Right ventricle myocardium superior (tissue), 1 donor: ENCODE results near the gene CRIP2. TPM values are rescaled to one million over a fixed set of nuclear protein-coding genes. Genes with fewer than 3 reads are reported as not detected.

ENCODE experiments used
- ATAC-seq: fragments of 200-7000 bp; cut with Tn5 transposase; one replicate; pipeline ENCODE4 v1.9.1; 2020; ENCODE audit warnings: mild to moderate bottlenecking; ENCODE audit not compliant: poor library complexity
- DNase-seq: peaks from one replicate; pipeline ENCODE4 v3.0.0-alpha.2; 2020
- intact Hi-C: fragments of 100-400 bp; cut with DNase I; formaldehyde crosslinking; loops from one replicate; pipeline ENCODE4 v1.11.2; 2022
- total RNA-seq: library from RNA; stranded (reverse); fragmentation: NEBNext Ultra II Directional; extraction: Animal tissue kit (Norgen Biotek cat#: 25700); gene quantifications from one replicate; pipeline ENCODE4 v1.2.1, GENCODE V29; 2021
- donor health status: DM: no; HTN: yes; CAD: no; lungs with severe emphysema.

The CRIP2 gene
- total RNA-seq, 1 donor from 2014 or later = 1,011 TPM

DNA sequence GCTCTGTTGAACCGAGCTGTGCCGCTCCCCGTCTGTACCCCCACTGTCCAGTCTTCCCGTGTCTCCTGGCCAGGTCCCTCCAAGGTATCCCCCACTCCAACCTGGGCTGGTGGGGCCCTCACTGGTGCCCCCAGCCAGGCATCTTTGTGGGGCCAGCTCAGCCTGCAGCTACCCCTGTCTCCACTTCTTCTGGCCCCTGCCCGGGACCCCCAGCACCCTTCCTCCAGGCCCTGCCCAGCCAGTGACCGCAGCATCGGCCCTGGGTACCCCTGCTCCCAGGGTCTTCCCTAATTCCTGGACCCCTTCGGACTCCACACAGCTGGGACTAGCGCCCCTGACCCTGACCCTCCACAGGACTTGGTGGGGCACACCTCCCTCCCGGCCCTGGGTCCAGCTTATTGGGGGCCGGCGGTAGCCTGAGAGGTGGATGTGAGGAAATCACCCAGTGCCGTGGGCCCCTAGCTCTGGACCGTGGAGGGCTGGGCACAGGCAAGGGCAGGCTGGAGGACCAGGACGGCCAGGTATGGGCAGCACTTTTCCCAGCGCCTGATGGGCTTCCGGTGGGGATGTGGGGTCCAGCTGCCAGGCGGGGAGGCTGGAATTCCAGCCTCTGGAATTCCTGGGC is 8.0 kb downstream of the CRIP2 start:
- intact Hi-C loops = no loop called here
- DNase-seq (no peak), ATAC-seq (no peak)

DNA sequence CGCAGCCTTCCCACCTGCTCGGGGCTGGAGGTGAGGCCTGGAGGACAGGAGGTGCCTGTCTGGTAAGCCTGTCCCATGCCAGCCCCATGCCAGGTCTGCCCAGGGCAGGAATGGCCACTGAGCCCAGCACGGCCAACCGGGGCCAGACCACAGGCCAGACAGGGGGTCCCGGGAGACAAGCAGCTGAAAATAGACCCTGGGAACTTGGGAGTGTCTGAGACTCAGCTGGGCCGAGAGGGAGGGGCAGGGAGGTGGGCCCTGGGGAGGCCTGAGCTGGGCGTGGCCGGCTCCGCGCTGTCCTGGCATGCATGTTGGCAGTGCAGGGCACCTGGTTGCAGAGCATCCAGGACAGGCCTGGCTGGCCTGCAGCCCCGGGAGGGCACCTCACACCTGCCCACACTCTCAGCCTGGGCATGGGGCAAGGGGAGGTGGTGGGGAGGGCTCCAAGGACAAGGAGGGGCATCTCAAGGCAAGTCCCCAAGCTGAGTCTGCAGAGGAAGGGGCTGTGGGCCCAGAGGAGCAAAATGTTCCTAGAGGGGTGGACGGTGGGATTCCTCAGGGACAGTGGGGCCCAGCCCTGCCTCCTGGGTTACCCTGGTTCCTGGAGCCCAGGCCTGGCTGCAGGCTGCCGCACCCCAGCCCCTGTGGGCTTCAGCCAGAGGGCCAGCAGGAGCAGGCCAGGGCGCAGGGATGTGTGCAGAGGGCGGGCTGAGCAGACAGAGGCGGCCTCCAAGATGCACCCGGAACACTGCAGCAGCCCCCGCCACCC is 8.9 kb downstream of the CRIP2 start:
- no peak for ATAC-seq
- DNase-seq = no peak
- intact Hi-C loops = no loop called here

DNA sequence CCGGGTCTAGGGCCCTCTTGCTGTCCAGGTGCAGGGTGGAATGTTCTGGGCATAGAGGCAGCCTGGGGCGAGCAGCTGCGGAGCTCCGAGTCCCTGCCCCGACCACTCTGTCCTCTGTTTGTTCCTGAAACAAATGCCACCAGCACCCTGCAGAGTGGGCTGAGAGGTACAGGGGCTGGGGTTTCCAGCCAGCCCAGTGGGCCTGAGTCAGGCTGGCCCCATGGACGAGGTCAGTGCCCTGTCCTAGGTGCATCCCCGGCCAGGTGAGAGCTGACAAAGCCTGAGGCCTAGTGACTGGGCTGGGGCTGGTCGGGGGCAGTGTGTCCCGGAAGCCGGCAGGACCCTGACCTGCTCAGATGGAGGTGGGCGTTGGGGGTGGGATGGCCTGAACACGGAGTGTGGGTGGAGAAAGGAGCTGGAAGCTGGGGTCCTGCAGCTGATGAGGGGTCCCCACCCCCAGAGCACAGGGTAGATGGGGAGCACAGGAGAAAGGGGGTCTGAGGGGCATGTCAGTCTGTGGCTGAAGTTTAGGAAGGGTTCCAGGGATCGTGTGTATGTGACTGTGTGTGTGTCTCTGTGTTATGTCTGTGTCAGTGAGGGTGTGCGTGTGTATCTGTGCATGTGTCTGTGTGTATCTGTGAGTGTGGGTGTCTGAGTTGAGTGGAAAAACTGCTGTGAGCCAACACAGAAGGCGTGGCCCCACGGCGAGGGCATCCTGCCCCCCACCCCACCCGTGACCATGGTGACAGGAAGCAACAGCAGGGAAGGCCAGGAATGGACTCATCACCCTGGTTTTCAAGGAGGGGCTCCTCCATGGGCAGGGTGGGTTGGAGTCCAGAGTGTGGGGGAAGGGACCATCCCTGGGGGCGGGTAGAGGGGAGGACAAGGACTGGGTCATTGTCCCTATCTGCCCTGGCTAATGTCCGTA is 9.7 kb downstream of the CRIP2 start:
- no peak for ATAC-seq
- peak; percentile 73 for DNase-seq
- intact Hi-C loops = no loop called here

GRCh38 chr14:105484997-105485393 is 10.4 kb downstream of the CRIP2 start:
- ATAC-seq = no peak
- intact Hi-C loops = loop anchor here (5.0 kb wide), 1 partner anchor 38 kb away; no protein-coding TSS in a partner anchor
- DNase-seq = no peak

DNA sequence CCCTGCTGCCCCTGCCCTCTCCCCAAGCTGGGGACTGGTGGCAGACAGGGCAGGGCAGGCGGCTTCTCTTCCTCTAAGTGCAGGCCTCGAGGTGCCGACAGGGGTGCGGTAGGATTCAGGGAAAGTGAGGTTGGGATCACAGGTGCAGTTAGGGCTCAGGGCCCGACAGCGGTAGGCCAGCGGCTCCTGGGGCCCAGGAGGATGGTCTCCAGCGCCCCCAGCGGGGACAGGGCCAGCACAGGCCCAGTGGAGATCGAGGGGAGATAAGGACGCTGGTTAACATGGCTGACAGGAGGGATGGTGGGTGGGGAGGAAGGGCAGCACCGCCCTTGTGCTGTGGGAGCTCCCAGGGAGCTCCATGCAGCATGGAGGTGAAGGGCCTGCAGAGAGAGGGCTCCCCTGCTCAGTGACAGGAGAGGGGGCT is 11.1 kb downstream of the CRIP2 start:
- intact Hi-C loops = loop anchor here (5.0 kb wide), 1 partner anchor 38 kb away; no protein-coding TSS in a partner anchor
- ATAC-seq (no peak), DNase-seq (peak; percentile 68)

GRCh38 chr14:105486163-105486973 is 11.7 kb downstream of the CRIP2 start, which contains the start of gene CRIP1:
CRIP1 (plus strand) TSS chr14:105486886; CDS start chr14:105487260, 374 bp downstream.
- DNase-seq (peak; percentile 52), ATAC-seq (no peak)
- intact Hi-C loops = loop anchor here (5.0 kb wide), 1 partner anchor 39 kb away; no protein-coding TSS in a partner anchor

DNA sequence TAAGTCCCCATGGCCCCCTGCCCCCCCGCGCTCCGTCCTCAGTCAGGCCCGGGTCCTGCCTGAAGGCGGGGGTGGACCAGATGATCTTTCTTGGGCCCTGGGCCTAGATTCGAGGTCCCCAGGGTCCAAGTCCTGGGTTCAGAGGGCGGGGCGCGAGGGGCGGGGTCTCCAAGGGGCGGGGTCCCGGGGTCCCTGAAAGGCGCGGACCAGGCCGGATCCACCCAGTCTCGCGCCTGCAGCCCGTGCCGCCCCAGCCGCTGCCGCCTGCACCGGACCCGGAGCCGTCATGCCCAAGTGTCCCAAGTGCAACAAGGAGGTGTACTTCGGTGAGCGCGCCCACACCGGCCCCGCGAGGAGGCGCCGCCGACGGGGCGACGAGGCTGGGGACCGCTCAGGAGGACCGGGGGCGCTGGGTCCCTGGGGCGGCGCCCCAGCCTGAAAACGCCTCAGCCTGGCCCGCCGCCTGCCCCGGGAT is 12.4 kb downstream of the CRIP2 start:
- DNase-seq (peak; percentile 91), ATAC-seq (peak; percentile 1)
- intact Hi-C loops = loop anchor here (5.0 kb wide), 1 partner anchor 40 kb away; no protein-coding TSS in a partner anchor

DNA sequence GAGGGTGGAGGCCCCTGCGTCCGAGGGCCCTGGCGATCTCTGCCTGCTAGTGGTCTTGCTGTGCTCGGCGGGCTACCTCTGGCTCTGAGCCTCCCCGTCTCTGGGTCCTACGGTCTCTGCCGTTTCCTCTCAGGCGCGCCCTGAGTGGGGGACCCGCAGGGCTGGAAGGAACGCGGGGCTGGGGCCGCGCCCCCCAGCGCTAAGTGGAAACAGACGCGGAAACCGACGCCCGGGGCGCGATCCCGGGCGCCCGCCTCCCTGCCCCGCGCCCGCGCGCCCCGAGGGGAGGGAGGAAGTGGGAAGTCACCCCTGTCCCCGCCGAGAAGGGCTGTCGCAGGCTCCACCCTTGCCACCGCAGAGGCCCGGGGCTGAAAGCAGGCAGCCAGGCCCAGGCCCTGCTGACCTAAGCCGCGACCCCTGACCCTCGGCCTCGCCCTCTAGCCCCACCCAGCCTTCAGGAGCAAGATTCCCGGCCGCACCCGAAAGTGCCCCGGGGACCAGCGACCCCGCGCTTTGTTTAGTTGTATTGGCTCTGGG is 12.9 kb downstream of the CRIP2 start:
- intact Hi-C loops = loop anchor here (5.0 kb wide), 1 partner anchor 40 kb away; no protein-coding TSS in a partner anchor
- DNase-seq = peak; percentile 79
- ATAC-seq = no peak

GRCh38 chr14:105487986-105488777 is 13.6 kb downstream of the CRIP2 start:
- DNase-seq (no peak), ATAC-seq (no peak)
- intact Hi-C loops = loop anchor here (5.0 kb wide), 1 partner anchor 41 kb away; no protein-coding TSS in a partner anchor

GRCh38 chr14:105488781-105489541 is 14.3 kb downstream of the CRIP2 start:
- ATAC-seq = no peak
- peak; percentile 67 for DNase-seq
- intact Hi-C loops = loop anchor here (5.0 kb wide), 1 partner anchor 42 kb away; no protein-coding TSS in a partner anchor

- DNase-seq = peak; percentile 87
- peak; percentile 38 for ATAC-seq
- intact Hi-C loops = loop anchor here (2.0 to 5.0 kb wide), 2 partner anchors 42 to 119 kb away; no protein-coding TSS in a partner anchor
Measured at GRCh38 chr14:105489542-105490266, 15.1 kb downstream of the CRIP2 start.

DNA sequence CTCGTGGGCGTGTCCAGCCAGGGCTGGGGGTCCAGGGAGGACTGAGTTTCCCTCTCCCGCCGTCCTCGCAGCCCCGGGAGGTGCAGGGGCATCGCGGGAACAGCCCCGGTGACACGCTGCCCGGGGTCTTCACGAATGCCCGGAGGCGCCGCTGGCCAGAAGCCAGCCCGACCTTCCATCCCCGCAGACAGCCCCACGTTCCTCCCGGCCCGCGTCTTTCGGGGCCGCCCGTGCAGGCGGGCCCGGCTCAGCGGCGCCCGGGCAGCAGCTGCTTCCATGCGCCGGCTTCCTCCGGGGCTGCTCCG is 15.6 kb downstream of the CRIP2 start:
- peak; percentile 77 for DNase-seq
- intact Hi-C loops = loop anchor here (2.0 kb wide), 1 partner anchor 119 kb away; no protein-coding TSS in a partner anchor
- ATAC-seq = peak; percentile 1

DNA sequence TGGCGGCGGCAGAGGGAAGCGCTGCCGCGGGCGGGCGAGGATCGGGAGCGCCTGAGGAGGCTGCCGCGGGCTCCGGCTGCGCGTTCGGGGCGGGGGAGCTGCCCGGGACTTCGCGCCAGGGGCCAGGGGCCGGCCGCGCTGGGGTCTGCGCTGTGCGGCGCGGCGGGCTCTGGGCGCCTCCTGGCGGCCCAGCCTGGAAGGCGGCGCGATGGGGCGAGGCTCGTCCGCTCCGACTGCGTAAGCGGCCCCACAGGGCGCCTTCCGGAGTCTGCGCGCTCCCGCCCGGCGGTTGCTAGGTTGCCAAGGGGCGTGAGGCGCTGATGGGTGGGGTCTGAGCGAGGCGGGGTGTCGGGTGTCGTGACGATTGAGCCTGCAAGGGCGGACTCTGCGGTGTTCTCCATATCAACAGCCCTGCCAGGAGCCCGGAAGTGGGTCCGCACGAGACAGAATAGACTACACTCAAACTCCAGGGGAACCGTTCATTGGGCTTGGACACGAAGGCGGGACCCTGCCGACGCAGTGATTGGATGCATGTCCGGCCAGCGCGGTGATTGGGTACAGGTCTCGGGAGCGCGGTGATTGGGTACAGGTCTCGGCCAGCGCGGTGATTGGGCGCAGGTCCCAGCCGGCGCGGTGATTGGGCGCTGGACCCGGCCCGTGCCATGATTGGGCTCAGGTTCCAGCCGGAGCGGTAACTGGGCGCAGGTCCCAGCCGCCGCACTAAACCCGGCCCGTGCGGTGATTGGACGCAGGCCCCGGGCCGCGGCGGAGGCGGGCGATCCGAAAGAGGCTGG is 16.1 kb downstream of the CRIP2 start, which contains the start of gene TEDC1:
TEDC1 (plus strand) TSS at position 675 of the 794 bp plus-strand sequence. CDS start 130 bp downstream, outside the sequence.
- peak; percentile 75 for ATAC-seq
- peak; percentile 100 for DNase-seq
- intact Hi-C loops = loop anchor here (2.0 kb wide), 1 partner anchor 120 kb away; no protein-coding TSS in a partner anchor

DNA sequence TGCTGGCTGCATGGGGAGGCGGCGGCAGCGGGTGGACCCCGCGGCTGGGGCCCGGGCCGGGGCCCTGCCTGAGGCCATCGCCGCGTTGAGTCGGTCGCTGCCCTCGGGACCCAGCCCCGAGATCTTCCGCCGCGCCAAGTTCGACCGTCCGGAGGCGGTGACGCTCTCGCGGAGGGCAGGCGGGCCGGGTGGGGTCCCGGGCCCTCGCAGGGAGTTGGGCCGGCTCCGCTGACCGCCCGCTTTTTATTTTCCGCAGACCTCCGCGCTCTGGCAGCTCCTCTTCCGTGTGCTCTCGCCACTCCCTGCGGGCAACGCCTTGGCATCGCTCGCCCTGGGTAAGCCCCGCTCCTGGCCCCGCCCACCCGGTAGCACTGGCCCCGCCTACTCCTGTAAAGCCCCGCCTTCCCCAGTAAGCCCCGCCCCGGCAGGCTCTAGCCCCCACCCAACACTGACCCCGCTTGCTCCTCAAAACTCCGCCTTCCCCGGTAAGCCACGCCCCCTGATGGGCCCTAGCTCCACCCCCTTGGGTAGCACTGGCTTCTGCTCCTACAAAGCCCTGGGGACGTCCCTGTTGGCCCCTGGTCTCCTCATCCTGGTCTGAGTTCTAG is 16.8 kb downstream of the CRIP2 start:
- peak; percentile 83 for DNase-seq
- peak; percentile 0 for ATAC-seq
- intact Hi-C loops = loop anchor here (2.0 kb wide), 1 partner anchor 121 kb away; no protein-coding TSS in a partner anchor
